HepG2 (cell line): ENCODE measurements around the gene MEX3D. TPM values are rescaled to one million over a fixed set of nuclear protein-coding genes. Genes with fewer than 3 reads are reported as not detected.

Source experiments
- ATAC-seq: fragments of 200-7000 bp; cut with Tn5 transposase; 3 replicates; pipeline ENCODE4 v1.9.1; 2020; ENCODE audit warnings: mild to moderate bottlenecking, moderate library complexity
- BruUV-seq: library from RNA; stranded (reverse); fragments of 400-500 nt; replicated peaks from 2 replicates; lab custom pipeline; 2021; lab: Mats Ljungman, UMichigan
- CTCF ChIA-PET: fragments of 300-600 bp; formaldehyde crosslinking; extraction: SDS; loops from one replicate; lab custom pipeline; 2021; ENCODE audit warnings: low total read pairs, inconsistent platforms, low intra/inter-chr PET ratio; lab: Yijun Ruan, JAX
- POLR2A ChIA-PET: fragments of 350-600 bp; sonication (Branson Sonifier 250); formaldehyde crosslinking; loops from one replicate; lab custom pipeline; 2020; ENCODE audit warnings: antibody characterized with exemption, inconsistent platforms; lab: Yijun Ruan, JAX
- DNase-seq: peaks from one replicate; pipeline ENCODE4 v3.0.0-alpha.2; 2015; ENCODE audit warnings: low spot score
- FAIRE-seq: peaks from 3 replicates; lab custom pipeline; 2011; peaks lifted over from hg19 to GRCh38; lab: Jason Lieb, UNC
- H2AFZ ChIP-seq: one replicate; pipeline ENCODE4 v1.6.1; 2011; ENCODE audit warnings: low read length, inconsistent platforms
- H3K27ac ChIP-seq: fragments of 300-600 bp; 3 replicates; pipeline ENCODE4 v1.8.0; 2011; ENCODE audit warnings: mixed run types, mild to moderate bottlenecking, mixed read lengths, low read length, inconsistent platforms; ENCODE audit not compliant: insufficient read depth; ENCODE audit errors: extremely low read length
- H3K27me3 ChIP-seq, 2 experiments: fragments of 200-600 bp in 1 of 2; 2 replicates in 1 of 2; 3 replicates in 1 of 2; pipeline versions ENCODE4 v1.6.0 to v1.8.0; 2011; ENCODE audit warnings: low read length in 2 of 2, mild to moderate bottlenecking in 2 of 2, moderate library complexity in 2 of 2, inconsistent platforms in 1 of 2; ENCODE audit not compliant: insufficient read depth in 2 of 2, control insufficient read depth in 1 of 2
- H3K36me3 ChIP-seq, 2 experiments: fragments of 200-600 bp in 1 of 2; replicated peaks in 1 of 2; 2 replicates in 1 of 2; 3 replicates in 1 of 2; pipeline versions ENCODE4 v1.5.1 to v1.8.0; 2011; ENCODE audit warnings: low read length in 2 of 2, inconsistent platforms in 1 of 2; ENCODE audit not compliant: insufficient read depth in 2 of 2, control insufficient read depth in 1 of 2
- H3K4me1 ChIP-seq: 2 replicates; pipeline ENCODE4 v1.5.1; 2012; ENCODE audit warnings: low read length, inconsistent platforms; ENCODE audit not compliant: insufficient read depth
- H3K4me2 ChIP-seq: 2 replicates; pipeline ENCODE4 v1.6.0; 2011; ENCODE audit warnings: low read depth, low read length, inconsistent platforms
- H3K4me3 ChIP-seq, 3 experiments: fragments of 200-600 bp in 1 of 3; sonication (generic), shearing (Covaris generic) in 1 of 3; replicated peaks in 1 of 3; 2 replicates each; pipeline ENCODE4 v1.5.1; 2011 to 2016; ENCODE audit warnings: low read length in 3 of 3, inconsistent platforms in 2 of 3, low read depth in 2 of 3, mild to moderate bottlenecking in 2 of 3, control low read depth in 1 of 3, mixed read lengths in 1 of 3; ENCODE audit not compliant: insufficient read depth in 1 of 3
- H3K79me2 ChIP-seq: one replicate; pipeline ENCODE4 v1.6.1; 2011; ENCODE audit warnings: low read length, inconsistent platforms; ENCODE audit not compliant: insufficient read depth
- H3K9ac ChIP-seq: 2 replicates; pipeline ENCODE4 v1.6.0; 2011; ENCODE audit warnings: mild to moderate bottlenecking, low read depth, low read length, inconsistent platforms; ENCODE audit not compliant: insufficient read depth
- H3K9me3 ChIP-seq: 2 replicates; pipeline ENCODE4 v1.5.1; 2012; ENCODE audit warnings: mild to moderate bottlenecking, low read length
- H4K20me1 ChIP-seq: 2 replicates; pipeline ENCODE4 v1.6.0; 2011; ENCODE audit warnings: inconsistent platforms, mild to moderate bottlenecking, low read length, moderate library complexity; ENCODE audit not compliant: insufficient read depth
- ATF3 ChIP-seq: sonication (generic); formaldehyde crosslinking; IDR thresholded peaks from 2 replicates; pipeline ENCODE4 v1.4.0; 2020; ENCODE audit warnings: missing genetic modification reagents
- CTCF ChIP-seq: sonication (generic); formaldehyde crosslinking; IDR thresholded peaks from 2 replicates; pipeline ENCODE4 v1.5.0; 2020; ENCODE audit warnings: mild to moderate bottlenecking, missing genetic modification reagents, moderate library complexity
- EEA1 ChIP-seq: sonication (generic); formaldehyde crosslinking; IDR thresholded peaks from 2 replicates; pipeline ENCODE4 v1.5.1; 2020; ENCODE audit warnings: mild to moderate bottlenecking, missing genetic modification reagents, borderline replicate concordance
- HOXA9 ChIP-seq: sonication (generic); formaldehyde crosslinking; IDR thresholded peaks from 2 replicates; pipeline ENCODE4 v1.8.1; 2022; ENCODE audit warnings: missing genetic modification reagents, mild to moderate bottlenecking, moderate library complexity, borderline replicate concordance
- LCORL ChIP-seq, 2 experiments: fragments of 450-650 bp in 1 of 2; sonication (generic) in 1 of 2; formaldehyde crosslinking in 1 of 2; IDR thresholded peaks; 2 replicates each; pipeline versions ENCODE4 v1.5.0 to v1.6.1; 2017 to 2020; ENCODE audit warnings: antibody characterized with exemption in 1 of 2, missing genetic modification reagents in 1 of 2
- MAZ ChIP-seq, 2 experiments: sonication (generic) in 1 of 2; formaldehyde crosslinking in 1 of 2; IDR thresholded peaks; 2 replicates each; pipeline versions ENCODE4 v1.5.0 to v1.6.1; 2012 to 2020; ENCODE audit warnings: low read depth in 2 of 2, mild to moderate bottlenecking in 2 of 2, borderline replicate concordance in 1 of 2, improper control_type of control experiment in 1 of 2, low read length in 1 of 2, missing genetic modification reagents in 1 of 2, moderate library complexity in 1 of 2
- MED8 ChIP-seq: sonication (generic); formaldehyde crosslinking; IDR thresholded peaks from 2 replicates; pipeline ENCODE4 v1.8.1; 2023; ENCODE audit warnings: mild to moderate bottlenecking, missing genetic modification reagents; ENCODE audit not compliant: insufficient replicate concordance
- NAIF1 ChIP-seq: sonication (generic); formaldehyde crosslinking; IDR thresholded peaks from 2 replicates; pipeline ENCODE4 v1.5.0; 2020; ENCODE audit warnings: mild to moderate bottlenecking, missing genetic modification reagents, borderline replicate concordance
- NFIB ChIP-seq: sonication (generic); formaldehyde crosslinking; IDR thresholded peaks from 2 replicates; pipeline ENCODE4 v1.9.0; 2021; ENCODE audit warnings: missing genetic modification reagents, mild to moderate bottlenecking, borderline replicate concordance
- PITX1 ChIP-seq: sonication (generic); formaldehyde crosslinking; IDR thresholded peaks from 2 replicates; pipeline ENCODE4 v1.5.1; 2020; ENCODE audit warnings: mild to moderate bottlenecking, missing genetic modification reagents
- POGK ChIP-seq: sonication (generic); formaldehyde crosslinking; conservative IDR thresholded peaks from 2 replicates; pipeline ENCODE4 v1.8.0; 2022; ENCODE audit warnings: mild to moderate bottlenecking, moderate library complexity, missing genetic modification reagents
- ZNF75D ChIP-seq: sonication (generic); formaldehyde crosslinking; IDR thresholded peaks from 2 replicates; pipeline ENCODE4 v1.8.1; 2023; ENCODE audit warnings: missing genetic modification reagents, mild to moderate bottlenecking, borderline replicate concordance
- ZNF776 ChIP-seq: sonication (generic); formaldehyde crosslinking; IDR thresholded peaks from 2 replicates; pipeline ENCODE4 v1.4.0; 2020; ENCODE audit warnings: mild to moderate bottlenecking, missing genetic modification reagents
- ZNF781 ChIP-seq: sonication (generic); formaldehyde crosslinking; IDR thresholded peaks from 2 replicates; pipeline ENCODE4 v1.5.1; 2020; ENCODE audit warnings: borderline replicate concordance, mild to moderate bottlenecking, missing genetic modification reagents; ENCODE audit errors: not compliant biosample characterization
- WGBS: methylation state at CpG from one replicate; pipeline ENCODE4 v1.1.6; 2017; ENCODE audit warnings: low lambda C conversion rate; 5-methylcytosine and 5-hydroxymethylcytosine counted together
- in situ Hi-C: cut with HindIII; loops from 2 replicates; pipeline ENCODE4 v1.10.0; 2017; ENCODE audit warnings: low pct_unique_long_range_greater_than_20kb; ENCODE audit not compliant: extremely low pct_ligation_motif_present
- intact Hi-C: fragments of 100-400 bp; cut with micrococcal nuclease; formaldehyde crosslinking; loops from one replicate; pipeline ENCODE4 v1.10.0; 2022; ENCODE audit not compliant: unreplicated experiment
- polyA plus RNA-seq, 8 experiments: library from polyadenylated mRNA; depleted of rRNA in 3 of 8; stranded (reverse) in 7 of 8; unstranded in 1 of 8; fragments of >200 nt; fragmentation: Illumina TruSeq in 4 of 8; extraction: Trizol in 4 of 8; gene quantifications; 2 replicates each; pipeline versions ENCODE4 v1.2.1 to v1.2.3, GENCODE V29; 2011 to 2016; ENCODE audit warnings: low read depth in 4 of 8, missing spikeins in 1 of 8, mixed read lengths in 1 of 8; ENCODE audit not compliant: insufficient read depth in 1 of 8
- total RNA-seq, 5 experiments: library from RNA; depleted of rRNA; stranded (reverse); fragments of >200 nt; fragmentation: Illumina TruSeq; extraction: Trizol; gene quantifications; 2 replicates each; pipeline ENCODE4 v1.2.3, GENCODE V29; 2016; ENCODE audit warnings: low read depth in 1 of 5

The MEX3D gene
- total and polyA plus RNA-seq, 2 of the 13 experiments (the other 11 are each of a cell fraction or from before 2014, with no cell fraction given), result 3.6 to 17.1 TPM

- no peak for TF ChIP-seq ATF3
These were observed 23.4 kb upstream of the MEX3D start (continued) for GRCh38 chr19:1591421-1592023.

- peak; percentile 68 for ATAC-seq
- Histone ChIP-seq H3K9me3 (no peaks in the 10 kb centered on the region), H3K4me2 (peak overlapping the region; percentile 95), H3K27me3 (no peaks in the 10 kb centered on the region; a peak in 1 of 5 replicates), H3K4me1 (peaks cover 62% of the 10 kb centered on the region), H3K79me2 (peaks cover 41% of the 10 kb centered on the region), H3K36me3 (peaks cover under 1 to 9% of the 10 kb centered on the region in 2 experiments; a peak in 2 of 5 replicates), H3K9ac (peak overlapping the region; percentile 100), H3K4me3 (peak overlapping the region; percentile 72 to 90 (median 83)), H4K20me1 (no peaks in the 10 kb centered on the region), H2AFZ (no peak overlapping the region), H3K27ac (peak overlapping the region; percentile 99)
- CTCF ChIA-PET, result no interaction called here
- FAIRE-seq, result peak; percentile 47
- in situ Hi-C loops, result no loop called here
- 14% methylated on average over 6 of the region's 10 CpGs for WGBS
- BruUV-seq, result no TSS peak
- intact Hi-C loops, result loop anchor here (10.0 kb wide), 1 partner anchor 46 kb away; no protein-coding TSS in a partner anchor
- POLR2A ChIA-PET, result interaction anchor here (0.5 to 2.7 kb wide), 14 partner anchors 10 to 235 kb away, joined by 3 to 24 read pairs (median 3); partner anchors contain the start of genes REEP6 and UQCR11
- DNase-seq, result peak; percentile 49
- TF ChIP-seq NAIF1 (CRISPR knock-in tag) (no peak), HOXA9 (CRISPR knock-in tag) (no peak), MAZ (IDR thresholded peaks at IDR 0.05; ENCODE audit: borderline replicate concordance, low read depth, low read length) (no peak), MAZ (CRISPR knock-in tag; IDR thresholded peaks at IDR 0.05; ENCODE audit: low read depth) (peak; percentile 53; the same call in 1 of the 2 replicates), PITX1 (CRISPR knock-in tag) (0 out of 2 replicates have a peak, but pooled peaks have one; percentile 29), ZNF75D (0 out of 2 replicates have a peak, but pooled peaks have one; percentile 33), EEA1 (no peak), POGK (CRISPR knock-in tag) (peak; percentile 62; the same call in 1 of the 2 replicates), ZNF776 (CRISPR knock-in tag) (peak; percentile 68; the same call in 1 of the 2 replicates), CTCF (CRISPR knock-in tag) (peak; percentile 59), LCORL (IDR thresholded peaks at IDR 0.05) (no peak), LCORL (CRISPR knock-in tag; IDR thresholded peaks at IDR 0.05) (0 out of 2 replicates have a peak, but pooled peaks have one; percentile 7), MED8 (CRISPR knock-in tag) (peak; percentile 26), ZNF781 (CRISPR knock-in tag) (peak; percentile 89), NFIB (CRISPR knock-in tag) (no peak)
These were observed 22.7 kb upstream of the MEX3D start for GRCh38 chr19:1590641-1591397.
